Smooth muscle cell (in vitro differentiated cells): ENCODE data around the gene MACROD2. TPM values are rescaled to one million over a fixed set of nuclear protein-coding genes. Genes with fewer than 3 reads are reported as not detected.

Experiments
- DNase-seq: peaks from one replicate; lab custom pipeline; 2025; ENCODE audit not compliant: unreplicated experiment; lab: John Stamatoyannopoulos, UW
- H2AFZ ChIP-seq: fragments of 200-600 bp; sonication (generic); 2 replicates; pipeline ENCODE4 v1.6.0; 2016; ENCODE audit warnings: antibody characterized with exemption, low read depth, mild to moderate bottlenecking
- H3F3A ChIP-seq: fragments of 200-600 bp; sonication (generic); 2 replicates; pipeline ENCODE4 v1.6.0; 2017; ENCODE audit warnings: antibody characterized with exemption, low read depth
- H3K27ac ChIP-seq: fragments of 200-600 bp; sonication (generic); 2 replicates; pipeline ENCODE4 v1.5.1; 2016; ENCODE audit warnings: low read depth, mild to moderate bottlenecking
- H3K27me3 ChIP-seq: fragments of 200-600 bp; sonication (generic); 2 replicates; pipeline ENCODE4 v1.6.1; 2016; ENCODE audit warnings: low read depth, mild to moderate bottlenecking
- H3K36me3 ChIP-seq: fragments of 200-600 bp; sonication (generic); 2 replicates; pipeline ENCODE4 v1.5.1; 2016; ENCODE audit warnings: low read depth
- H3K4me1 ChIP-seq: fragments of 200-600 bp; sonication (generic); 2 replicates; pipeline ENCODE4 v1.5.1; 2016; ENCODE audit warnings: low read depth
- H3K4me2 ChIP-seq: fragments of 200-600 bp; sonication (generic); 2 replicates; pipeline ENCODE4 v1.6.0; 2016; ENCODE audit warnings: mild to moderate bottlenecking
- H3K4me3 ChIP-seq: fragments of 200-600 bp; sonication (generic); 2 replicates; pipeline ENCODE4 v1.5.1; 2016; ENCODE audit warnings: mild to moderate bottlenecking
- H3K79me2 ChIP-seq: fragments of 200-600 bp; sonication (generic); 2 replicates; pipeline ENCODE4 v1.6.0; 2016; ENCODE audit warnings: low read depth, mild to moderate bottlenecking
- H3K9ac ChIP-seq: fragments of 200-600 bp; sonication (generic); 2 replicates; pipeline ENCODE4 v1.6.0; 2016; ENCODE audit warnings: low read depth
- H3K9me3 ChIP-seq: fragments of 200-600 bp; sonication (generic); replicated peaks from 2 replicates; pipeline ENCODE4 v1.5.1; 2016; ENCODE audit warnings: low read depth
- H4K20me1 ChIP-seq: fragments of 200-600 bp; sonication (generic); 2 replicates; pipeline ENCODE4 v1.6.0; 2016; ENCODE audit warnings: low read depth
- CTCF ChIP-seq: fragments of 200-600 bp; sonication (generic); IDR thresholded peaks from 2 replicates; pipeline ENCODE4 v1.5.1; 2017; ENCODE audit warnings: borderline replicate concordance, mild to moderate bottlenecking, antibody characterized with exemption; ENCODE audit not compliant: insufficient read depth, poor library complexity, severe bottlenecking
- WGBS: methylation state at CpG from one replicate; pipeline ENCODE4 v1.1.7; 2016; ENCODE audit warnings: low lambda C conversion rate; 5-methylcytosine and 5-hydroxymethylcytosine counted together
- polyA plus RNA-seq: library from polyadenylated mRNA; unstranded; fragments of >200 nt; fragmentation: Nextera tagmentation; extraction: Ambion mirVana; gene quantifications from 2 replicates; pipeline ENCODE4 v1.2.1, GENCODE V29; 2016
- total RNA-seq: library from RNA; depleted of rRNA; stranded (reverse); fragments of >200 nt; gene quantifications from 2 replicates; pipeline ENCODE4 v1.2.3, GENCODE V29; 2014

The MACROD2 gene
- total and polyA plus RNA-seq, 2 experiments from 2014 or later, result 0.04 to 0.32 TPM

GRCh38 chr20:14303651-14304050, 308.3 kb downstream of the MACROD2 start:
- Histone ChIP-seq H3K79me2 (no peaks in the 10 kb centered on the region), H3K4me2 (no peak overlapping the region), H3K36me3 (no peaks in the 10 kb centered on the region), H3F3A (no peaks in the 10 kb centered on the region), H3K9ac (no peak overlapping the region), H2AFZ (no peak overlapping the region), H3K27ac (no peak overlapping the region), H3K27me3 (no peaks in the 10 kb centered on the region), H3K9me3 (no peaks in the 10 kb centered on the region), H3K4me3 (no peak overlapping the region), H3K4me1 (no peaks in the 10 kb centered on the region), H4K20me1 (no peaks in the 10 kb centered on the region)
- DNase-seq, result no peak
- no peak for TF ChIP-seq CTCF

- Histone ChIP-seq H3K9ac (no peak overlapping the region), H3K4me2 (no peak overlapping the region), H3K27ac (no peak overlapping the region), H3K9me3 (no peaks in the 10 kb centered on the region), H3K79me2 (no peaks in the 10 kb centered on the region), H3K27me3 (no peaks in the 10 kb centered on the region), H3F3A (no peaks in the 10 kb centered on the region), H3K4me1 (no peaks in the 10 kb centered on the region), H4K20me1 (no peaks in the 10 kb centered on the region), H2AFZ (no peak overlapping the region), H3K36me3 (no peaks in the 10 kb centered on the region), H3K4me3 (no peak overlapping the region)
- no peak for TF ChIP-seq CTCF
- no peak for DNase-seq
- 70% methylated on average over 1 of the region's 1 CpG for WGBS
Observed at GRCh38 chr20:14304472-14304871, 309.2 kb downstream of the MACROD2 start.

GRCh38 chr20:14307956-14308355, 312.6 kb downstream of the MACROD2 start:
- DNase-seq, result no peak
- H3K4me1 ChIP-seq, result no peaks in the 10 kb centered on the region
- WGBS, result 88% methylated on average over 2 of the region's 2 CpGs

More at GRCh38 chr20:14307956-14308355, 312.6 kb downstream of the MACROD2 start:
- Histone ChIP-seq H4K20me1 (no peaks in the 10 kb centered on the region), H3F3A (no peaks in the 10 kb centered on the region), H3K36me3 (no peaks in the 10 kb centered on the region), H3K9me3 (no peaks in the 10 kb centered on the region), H3K4me2 (no peak overlapping the region), H3K4me3 (no peak overlapping the region), H2AFZ (no peak overlapping the region), H3K27me3 (no peaks in the 10 kb centered on the region), H3K27ac (no peak overlapping the region), H3K9ac (no peak overlapping the region), H3K79me2 (no peaks in the 10 kb centered on the region)
- TF ChIP-seq CTCF, result no peak
